K562 (cell line): ENCODE measurements around the gene NUDT21. TPM values are rescaled to one million over a fixed set of nuclear protein-coding genes. Genes with fewer than 3 reads are reported as not detected.

Source experiments
- ATAC-seq: fragments of 200-7000 bp; cut with Tn5 transposase; 3 replicates; pipeline ENCODE4 v1.9.1; 2020; ENCODE audit warnings: moderate library complexity
- BruUV-seq: library from RNA; stranded (reverse); fragments of 400-500 nt; replicated peaks from 2 replicates; lab custom pipeline; 2021; lab: Mats Ljungman, UMichigan
- CTCF ChIA-PET: fragments of 300-600 bp; formaldehyde crosslinking; extraction: SDS; loops from one replicate; lab custom pipeline; 2021; ENCODE audit warnings: low intra/inter-chr PET ratio; lab: Yijun Ruan, JAX
- POLR2A ChIA-PET: fragments of 300-600, 350-650 bp; sonication (Branson Sonifier 250); formaldehyde crosslinking; extraction: SDS; loops from one replicate; lab custom pipeline; 2021; ENCODE audit warnings: antibody characterized with exemption, inconsistent platforms; lab: Yijun Ruan, JAX
- DNase-seq, 4 experiments: peaks; one replicate each; pipeline versions ENCODE4 v3.0.0 to v3.0.0-alpha.2; 2011 to 2018; ENCODE audit warnings: low spot score in 3 of 4, mixed read lengths in 3 of 4; ENCODE audit errors: extremely low read depth in 1 of 4
- FAIRE-seq: peaks from 2 replicates; lab custom pipeline; 2011; peaks lifted over from hg19 to GRCh38; lab: Jason Lieb, UNC
- H2AFZ ChIP-seq: 2 replicates; pipeline ENCODE4 v1.6.0; 2011; ENCODE audit warnings: low read depth, low read length, control low read depth, inconsistent platforms
- H3K27ac ChIP-seq: fragments of 200-600 bp; 3 replicates; pipeline ENCODE4 v1.8.0; 2011; ENCODE audit warnings: low read depth, mild to moderate bottlenecking, control low read depth, inconsistent platforms, low read length, moderate library complexity, mixed read lengths; ENCODE audit errors: extremely low read depth
- H3K27me3 ChIP-seq, 2 experiments: fragments of 300-600 bp in 1 of 2; 2 replicates in 1 of 2; 3 replicates in 1 of 2; pipeline versions ENCODE4 v1.6.0 to v1.8.0; 2011; ENCODE audit warnings: inconsistent platforms in 2 of 2, low read length in 2 of 2, mild to moderate bottlenecking in 1 of 2, mixed read lengths in 1 of 2, moderate library complexity in 1 of 2; ENCODE audit not compliant: control insufficient read depth in 2 of 2, insufficient read depth in 2 of 2
- H3K36me3 ChIP-seq: fragments of 300-600 bp; 3 replicates; pipeline ENCODE4 v1.8.0; 2011; ENCODE audit warnings: mild to moderate bottlenecking, low read length, inconsistent platforms; ENCODE audit not compliant: control insufficient read depth, insufficient read depth
- H3K4me1 ChIP-seq, 2 experiments: fragments of 200-600 bp in 1 of 2; replicated peaks in 1 of 2; 2 replicates in 1 of 2; 3 replicates in 1 of 2; pipeline versions ENCODE4 v1.5.1 to v1.8.0; 2011; ENCODE audit warnings: inconsistent platforms in 2 of 2, low read length in 2 of 2, mild to moderate bottlenecking in 1 of 2, mixed read lengths in 1 of 2, moderate library complexity in 1 of 2; ENCODE audit not compliant: control insufficient read depth in 2 of 2, insufficient read depth in 2 of 2
- H3K4me2 ChIP-seq: 2 replicates; pipeline ENCODE4 v1.6.1; 2011; ENCODE audit warnings: low read length, control low read depth, inconsistent platforms, mixed read lengths; ENCODE audit not compliant: insufficient read depth
- H3K4me3 ChIP-seq: fragments of 200-600 bp; sonication (generic), shearing (Covaris generic); 2 replicates; pipeline ENCODE4 v1.5.1; 2016; ENCODE audit warnings: control low read depth, inconsistent platforms
- H3K79me2 ChIP-seq: fragments of 200-600 bp; 3 replicates; pipeline ENCODE4 v1.8.0; 2011; ENCODE audit warnings: low read length, inconsistent platforms; ENCODE audit not compliant: control insufficient read depth, insufficient read depth
- H3K9ac ChIP-seq, 2 experiments: 2 replicates each; pipeline versions ENCODE4 v1.6.0 to v1.6.1; 2011; ENCODE audit warnings: low read depth in 2 of 2, low read length in 2 of 2, control low read depth in 1 of 2, inconsistent platforms in 1 of 2, mild to moderate bottlenecking in 1 of 2, mixed read lengths in 1 of 2; ENCODE audit not compliant: insufficient read depth in 1 of 2
- H3K9me1 ChIP-seq: one replicate; pipeline ENCODE4 v1.6.0; 2011; ENCODE audit warnings: inconsistent platforms, mild to moderate bottlenecking, low read length, moderate library complexity; ENCODE audit not compliant: control insufficient read depth, insufficient read depth
- H3K9me3 ChIP-seq: replicated peaks from 2 replicates; pipeline ENCODE4 v1.5.1; 2011; ENCODE audit warnings: low read depth, low read length, inconsistent platforms; ENCODE audit not compliant: control insufficient read depth, insufficient read depth
- H4K20me1 ChIP-seq: replicated peaks from 2 replicates; pipeline ENCODE4 v1.6.1; 2011; ENCODE audit warnings: low read length, inconsistent platforms, mixed read lengths; ENCODE audit not compliant: control insufficient read depth, insufficient read depth
- OTX1 ChIP-seq: fragments of 450-650 bp; formaldehyde crosslinking; IDR thresholded peaks from 2 replicates; pipeline ENCODE4 v1.4.0; 2022; ENCODE audit warnings: mild to moderate bottlenecking
- PCBP2 ChIP-seq: fragments of 200-400 bp; formaldehyde crosslinking; IDR thresholded peaks from 2 replicates; pipeline ENCODE4 v1.6.1; 2018; ENCODE audit warnings: low read length, low read depth, mild to moderate bottlenecking, moderate library complexity; ENCODE audit not compliant: poor library complexity, severe bottlenecking
- ZNF584 ChIP-seq: fragments of 200-800 bp; sonication (Bioruptor generic); IDR thresholded peaks from 2 replicates; pipeline ENCODE4 v1.6.1; 2016; ENCODE audit warnings: low read depth, mild to moderate bottlenecking, missing genetic modification characterization, missing compliant biosample characterization
- WGBS: fragments of 100-300 bp; shearing (Covaris generic); methylation state at CpG from one replicate; pipeline ENCODE4 v1.1.6; 2016; ENCODE audit warnings: low coverage, mixed read lengths; ENCODE audit not compliant: insufficient coverage; ENCODE audit errors: missing lambda C conversion rate; 5-methylcytosine and 5-hydroxymethylcytosine counted together
- in situ Hi-C: fragments of 300-500 bp; cut with MboI; formaldehyde crosslinking; loops from 4 replicates; pipeline ENCODE4 v1.15.0; 2018; ENCODE audit warnings: inconsistent platforms, mixed read lengths
- intact Hi-C: fragments of 100-400 bp; cut with micrococcal nuclease; formaldehyde crosslinking; loops from 2 replicates; pipeline ENCODE4 v1.14.2; 2022
- polyA plus RNA-seq, 8 experiments: library from polyadenylated mRNA; depleted of rRNA in 4 of 8; stranded (reverse) in 5 of 8; unstranded in 3 of 8; fragments of >200 nt; fragmentation: Nextera tagmentation in 2 of 8; fragmentation: Illumina TruSeq in 1 of 8; extraction: Ambion mirVana in 2 of 8; extraction: Trizol in 1 of 8; gene quantifications; 2 replicates each; pipeline versions ENCODE4 v1.2.1 to v1.2.3, GENCODE V29; 2011 to 2014; ENCODE audit warnings: inconsistent platforms in 1 of 8, missing spikeins in 1 of 8
- total RNA-seq, 7 experiments: library from RNA; depleted of rRNA in 6 of 7; stranded (reverse); fragments of >200 nt in 6 of 7; fragmentation: Illumina TruSeq in 2 of 7; extraction: Trizol in 2 of 7; gene quantifications; 2 replicates each; pipeline versions ENCODE4 v1.2.1 to v1.2.3, GENCODE V29; 2011 to 2021; ENCODE audit warnings: low replicate concordance in 1 of 7
- TF ChIP-seq, protein P1 (sequence below): fragments of 150-350 bp; IDR thresholded peaks from 2 replicates; pipeline ENCODE4 v1.6.1; 2014; ENCODE audit warnings: low read depth, mild to moderate bottlenecking, low read length, borderline replicate concordance

The NUDT21 gene
- total and polyA plus RNA-seq, 9 of the 15 experiments (the other 6 are each of a cell fraction or from before 2014, with no cell fraction given): 62.4 to 218 (median 121) TPM

DNA sequence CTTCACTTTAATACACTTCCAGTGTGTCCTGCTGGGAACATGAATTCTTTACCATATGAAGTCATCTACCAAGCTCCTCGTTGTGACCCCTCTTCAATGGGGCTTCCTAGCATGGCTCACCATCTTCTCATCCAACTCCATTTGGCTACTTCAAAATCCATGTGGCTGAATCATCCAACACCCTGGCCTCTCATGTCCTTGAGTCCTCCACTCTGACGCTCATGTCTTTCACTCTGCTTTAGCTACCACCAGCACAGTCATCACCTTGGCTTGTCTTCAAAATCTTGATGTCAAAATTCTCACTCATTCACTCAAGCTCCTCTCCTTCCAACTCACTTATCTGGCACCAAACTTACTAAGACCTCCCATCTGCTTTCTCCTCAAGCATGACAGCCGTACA is 61.6 kb downstream of the NUDT21 start:
- Histone ChIP-seq H2AFZ (no peak overlapping the region), H3K4me2 (no peak overlapping the region), H3K27ac (no peak overlapping the region), H4K20me1 (no peaks in the 10 kb centered on the region), H3K4me1 (no peaks in the 10 kb centered on the region), H3K36me3 (peaks cover 57% of the 10 kb centered on the region), H3K9me1 (no peaks in the 10 kb centered on the region), H3K9ac (no peak overlapping the region), H3K27me3 (no peaks in the 10 kb centered on the region), H3K4me3 (no peak overlapping the region), H3K79me2 (no peaks in the 10 kb centered on the region), H3K9me3 (no peaks in the 10 kb centered on the region)
- in situ Hi-C loops (no loop called here), intact Hi-C loops (no loop called here)
- 96% methylated on average over 3 of the region's 3 CpGs for WGBS
- ChIA-PET CTCF (no interaction called here), POLR2A (interaction anchor here (0.8 kb wide), 1 partner anchor 12 kb away, joined by 4 read pairs; no protein-coding TSS in a partner anchor)
- ATAC-seq (no peak), FAIRE-seq (no peak), DNase-seq (no peak)
- no TSS peak for BruUV-seq
- TF ChIP-seq PCBP2: no peak
- TF ChIP-seq OTX1 (CRISPR knock-in tag): no peak
- TF ChIP-seq, protein P1, sequence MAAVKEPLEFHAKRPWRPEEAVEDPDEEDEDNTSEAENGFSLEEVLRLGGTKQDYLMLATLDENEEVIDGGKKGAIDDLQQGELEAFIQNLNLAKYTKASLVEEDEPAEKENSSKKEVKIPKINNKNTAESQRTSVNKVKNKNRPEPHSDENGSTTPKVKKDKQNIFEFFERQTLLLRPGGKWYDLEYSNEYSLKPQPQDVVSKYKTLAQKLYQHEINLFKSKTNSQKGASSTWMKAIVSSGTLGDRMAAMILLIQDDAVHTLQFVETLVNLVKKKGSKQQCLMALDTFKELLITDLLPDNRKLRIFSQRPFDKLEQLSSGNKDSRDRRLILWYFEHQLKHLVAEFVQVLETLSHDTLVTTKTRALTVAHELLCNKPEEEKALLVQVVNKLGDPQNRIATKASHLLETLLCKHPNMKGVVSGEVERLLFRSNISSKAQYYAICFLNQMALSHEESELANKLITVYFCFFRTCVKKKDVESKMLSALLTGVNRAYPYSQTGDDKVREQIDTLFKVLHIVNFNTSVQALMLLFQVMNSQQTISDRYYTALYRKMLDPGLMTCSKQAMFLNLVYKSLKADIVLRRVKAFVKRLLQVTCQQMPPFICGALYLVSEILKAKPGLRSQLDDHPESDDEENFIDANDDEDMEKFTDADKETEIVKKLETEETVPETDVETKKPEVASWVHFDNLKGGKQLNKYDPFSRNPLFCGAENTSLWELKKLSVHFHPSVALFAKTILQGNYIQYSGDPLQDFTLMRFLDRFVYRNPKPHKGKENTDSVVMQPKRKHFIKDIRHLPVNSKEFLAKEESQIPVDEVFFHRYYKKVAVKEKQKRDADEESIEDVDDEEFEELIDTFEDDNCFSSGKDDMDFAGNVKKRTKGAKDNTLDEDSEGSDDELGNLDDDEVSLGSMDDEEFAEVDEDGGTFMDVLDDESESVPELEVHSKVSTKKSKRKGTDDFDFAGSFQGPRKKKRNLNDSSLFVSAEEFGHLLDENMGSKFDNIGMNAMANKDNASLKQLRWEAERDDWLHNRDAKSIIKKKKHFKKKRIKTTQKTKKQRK: no peak
- TF ChIP-seq ZNF584 (CRISPR knock-in tag): no peak
